H9 (cell line): ENCODE measurements around the gene PTPN7. TPM values are rescaled to one million over a fixed set of nuclear protein-coding genes. Genes with fewer than 3 reads are reported as not detected.

Experiments
- DNase-seq: peaks from one replicate; pipeline ENCODE4 v3.0.0-alpha.2; 2017
- H2AFZ ChIP-seq: one replicate; pipeline ENCODE4 v1.6.1; 2013; ENCODE audit warnings: mild to moderate bottlenecking, low read length, control low read depth, moderate library complexity
- H2AK5ac ChIP-seq: 2 replicates; pipeline ENCODE4 v1.6.1; 2013; ENCODE audit warnings: low read length, control low read depth, mixed read lengths; ENCODE audit not compliant: insufficient read length
- H2BK120ac ChIP-seq: one replicate; pipeline ENCODE4 v1.6.1; 2013; ENCODE audit warnings: low read depth, mild to moderate bottlenecking, low read length, control low read depth, inconsistent platforms; ENCODE audit not compliant: poor library complexity, severe bottlenecking
- H2BK12ac ChIP-seq: 2 replicates; pipeline ENCODE4 v1.6.1; 2013; ENCODE audit warnings: low read length, control low read depth, mixed read lengths, low read depth; ENCODE audit not compliant: insufficient read length
- H2BK15ac ChIP-seq: 2 replicates; pipeline ENCODE4 v1.6.1; 2013; ENCODE audit warnings: low read depth, low read length, control low read depth
- H2BK20ac ChIP-seq: one replicate; pipeline ENCODE4 v1.6.1; 2013; ENCODE audit warnings: low read depth, mild to moderate bottlenecking, low read length, control low read depth, inconsistent platforms; ENCODE audit not compliant: poor library complexity, severe bottlenecking
- H2BK5ac ChIP-seq: 2 replicates; pipeline ENCODE4 v1.6.1; 2013; ENCODE audit warnings: low read length, control low read depth, mixed read lengths; ENCODE audit not compliant: insufficient read length
- H3K14ac ChIP-seq: 2 replicates; pipeline ENCODE4 v1.6.1; 2013; ENCODE audit warnings: low read length, control low read depth; ENCODE audit not compliant: insufficient read depth
- H3K18ac ChIP-seq: 2 replicates; pipeline ENCODE4 v1.6.1; 2013; ENCODE audit warnings: low read depth, mild to moderate bottlenecking, mixed read lengths, low read length, control low read depth; ENCODE audit not compliant: insufficient read length
- H3K23ac ChIP-seq: 2 replicates; pipeline ENCODE4 v1.6.1; 2013; ENCODE audit warnings: low read length, control low read depth, mixed read lengths, low read depth; ENCODE audit not compliant: insufficient read length
- H3K23me2 ChIP-seq: 2 replicates; pipeline ENCODE4 v1.6.1; 2013; ENCODE audit warnings: low read depth, mild to moderate bottlenecking, mixed read lengths, low read length, control low read depth; ENCODE audit not compliant: insufficient read length, poor library complexity, severe bottlenecking
- H3K27ac ChIP-seq: 2 replicates; pipeline ENCODE4 v1.5.1; 2013; ENCODE audit warnings: low read length, control low read depth, mixed read lengths, low read depth; ENCODE audit not compliant: insufficient read length
- H3K27me3 ChIP-seq: 2 replicates; pipeline ENCODE4 v1.6.1; 2013; ENCODE audit warnings: low read length, control low read depth, inconsistent platforms; ENCODE audit not compliant: insufficient read depth
- H3K4ac ChIP-seq: 2 replicates; pipeline ENCODE4 v1.6.1; 2013; ENCODE audit warnings: low read depth, mild to moderate bottlenecking, control low read depth, inconsistent platforms, low read length, moderate library complexity
- H3K4me1 ChIP-seq: 2 replicates; pipeline ENCODE4 v1.6.1; 2013; ENCODE audit warnings: low read length, control low read depth, inconsistent platforms; ENCODE audit not compliant: insufficient read depth
- H3K4me2 ChIP-seq: 2 replicates; pipeline ENCODE4 v1.6.1; 2013; ENCODE audit warnings: low read length, control low read depth, mixed read lengths; ENCODE audit not compliant: insufficient read length, insufficient read depth
- H3K56ac ChIP-seq: 2 replicates; pipeline ENCODE4 v1.6.1; 2013; ENCODE audit warnings: low read depth, mild to moderate bottlenecking, mixed read lengths, low read length, control low read depth; ENCODE audit not compliant: insufficient read length
- H3K79me1 ChIP-seq: 2 replicates; pipeline ENCODE4 v1.6.1; 2013; ENCODE audit warnings: low read depth, mild to moderate bottlenecking, moderate library complexity, low read length, control low read depth, inconsistent platforms; ENCODE audit not compliant: insufficient read depth, poor library complexity, severe bottlenecking
- H3K79me2 ChIP-seq: 2 replicates; pipeline ENCODE4 v1.6.1; 2013; ENCODE audit warnings: low read length, control low read depth, inconsistent platforms; ENCODE audit not compliant: insufficient read depth
- H3K9ac ChIP-seq: 2 replicates; pipeline ENCODE4 v1.6.1; 2013; ENCODE audit warnings: low read length, control low read depth, mixed read lengths; ENCODE audit not compliant: insufficient read length; ENCODE audit errors: extremely low read depth
- H3K9me3 ChIP-seq: one replicate; pipeline ENCODE4 v1.6.1; 2013; ENCODE audit warnings: low read depth, low read length, inconsistent platforms; ENCODE audit not compliant: control insufficient read depth
- H3T11ph ChIP-seq: one replicate; pipeline ENCODE4 v1.6.1; 2013; ENCODE audit warnings: mild to moderate bottlenecking, low read length, control low read depth, inconsistent platforms
- H4K20me1 ChIP-seq: one replicate; pipeline ENCODE4 v1.6.1; 2013; ENCODE audit not compliant: control insufficient read depth, insufficient read length, insufficient read depth
- H4K5ac ChIP-seq: 2 replicates; pipeline ENCODE4 v1.6.1; 2013; ENCODE audit warnings: low read depth, mild to moderate bottlenecking, mixed read lengths, low read length, control low read depth; ENCODE audit not compliant: insufficient read length
- H4K8ac ChIP-seq: replicated peaks from 2 replicates; pipeline ENCODE4 v1.6.1; 2013; ENCODE audit warnings: low read length, control low read depth, mixed read lengths, low read depth; ENCODE audit not compliant: insufficient read length
- H4K91ac ChIP-seq: 2 replicates; pipeline ENCODE4 v1.6.1; 2013; ENCODE audit warnings: low read depth, mild to moderate bottlenecking, moderate library complexity, mixed read lengths, low read length, control low read depth; ENCODE audit not compliant: insufficient read length
- H3K27ac Mint-ChIP-seq, 3 experiments: 2 replicates in 2 of 3; 3 replicates in 1 of 3; pipeline ENCODE4 v1.8.0; 2020 to 2021; ENCODE audit warnings: mixed read lengths in 3 of 3, mild to moderate bottlenecking in 1 of 3, moderate library complexity in 1 of 3
- H3K27me3 Mint-ChIP-seq: 2 replicates; pipeline ENCODE4 v1.8.0; 2021; ENCODE audit warnings: low read depth, mild to moderate bottlenecking, moderate library complexity, mixed read lengths
- H3K36me3 Mint-ChIP-seq, 3 experiments: 2 replicates in 2 of 3; 3 replicates in 1 of 3; pipeline ENCODE4 v1.8.0; 2020 to 2021; ENCODE audit warnings: low read depth in 3 of 3, mixed read lengths in 3 of 3; ENCODE audit not compliant: insufficient read depth in 1 of 3
- H3K4me1 Mint-ChIP-seq, 2 experiments: 2 replicates each; pipeline ENCODE4 v1.8.0; 2020; ENCODE audit warnings: mixed read lengths in 2 of 2
- H3K4me3 Mint-ChIP-seq, 2 experiments: 2 replicates in 1 of 2; 3 replicates in 1 of 2; pipeline ENCODE4 v1.8.0; 2020 to 2021; ENCODE audit warnings: mild to moderate bottlenecking in 2 of 2, mixed read lengths in 2 of 2, moderate library complexity in 1 of 2
- H3K9me3 Mint-ChIP-seq, 2 experiments: 2 replicates in 1 of 2; 3 replicates in 1 of 2; pipeline ENCODE4 v1.8.0; 2020; ENCODE audit warnings: mild to moderate bottlenecking in 2 of 2, mixed read lengths in 2 of 2, moderate library complexity in 1 of 2
- CTCF ChIP-seq: fragments of 200-600 bp; sonication (generic); conservative IDR thresholded peaks from 3 replicates; pipeline ENCODE4 v1.8.0; 2021; ENCODE audit warnings: antibody characterized with exemption, mild to moderate bottlenecking
- WGBS: extraction: QIAGEN DNeasy Blood & Tissue Kit; methylation state at CpG from one replicate; pipeline ENCODE4 v1.1.7; 2013; ENCODE audit warnings: missing lambda C conversion rate, low lambda C conversion rate, mixed read lengths; ENCODE audit not compliant: insufficient read length; ENCODE audit errors: extremely low coverage; 5-methylcytosine and 5-hydroxymethylcytosine counted together
- total RNA-seq: library from RNA; stranded (reverse); gene quantifications from 2 replicates; pipeline ENCODE4 v1.2.1, GENCODE V29; 2021

Gene PTPN7
- total RNA-seq, 1 experiment from 2014 or later, result 0.72 TPM

GRCh38 chr1:202200669-202201068, 40.3 kb upstream of the PTPN7 start:
- H2BK15ac ChIP-seq, result no peak overlapping the region
- no peaks in the 10 kb centered on the region for H3K4me1 ChIP-seq
- no peaks in the 10 kb centered on the region for H3K9me3 ChIP-seq
- H3K79me2 ChIP-seq, result no peaks in the 10 kb centered on the region
- no CpG with 5 or more reads among the region's 8 CpGs for WGBS
- Mint-ChIP-seq H3K4me1 (peaks cover 12 to 13% of the 10 kb centered on the region in 2 experiments), H3K4me3 (no peak overlapping the region), H3K9me3 (no peaks in the 10 kb centered on the region), H3K27ac (0 out of 7 replicates have a peak overlapping the region, but pooled peaks of 1 of the 3 experiments have one; percentile 13), H3K27me3 (peaks cover 20% of the 10 kb centered on the region), H3K36me3 (no peaks in the 10 kb centered on the region)
- H4K20me1 ChIP-seq, result no peaks in the 10 kb centered on the region
- H2AFZ ChIP-seq, result no peak overlapping the region
- no peak overlapping the region for H2AK5ac ChIP-seq
- H2BK5ac ChIP-seq, result no peak overlapping the region
- no peak overlapping the region for H3T11ph ChIP-seq
- no peak overlapping the region for H4K91ac ChIP-seq
- DNase-seq, result no peak
- no peak overlapping the region for H3K4ac ChIP-seq
- H3K4me2 ChIP-seq, result no peak overlapping the region
- no peak overlapping the region for H3K9ac ChIP-seq
- no peaks in the 10 kb centered on the region for H3K27me3 ChIP-seq
- no peak overlapping the region for H4K5ac ChIP-seq
- H2BK12ac ChIP-seq, result no peak overlapping the region
- no peak overlapping the region for H2BK120ac ChIP-seq
- H3K14ac ChIP-seq, result no peak overlapping the region
- H4K8ac ChIP-seq, result no peak overlapping the region
- H2BK20ac ChIP-seq, result no peak overlapping the region
- no peak overlapping the region for H3K56ac ChIP-seq
- H3K18ac ChIP-seq, result no peak overlapping the region
- no peaks in the 10 kb centered on the region for H3K23me2 ChIP-seq
- H3K27ac ChIP-seq, result no peak overlapping the region
- no peak for TF ChIP-seq CTCF
- H3K23ac ChIP-seq, result no peak overlapping the region
- H3K79me1 ChIP-seq, result no peaks in the 10 kb centered on the region
